NCI-H345 treated with DMSO at 0.1 percent for 48 hours (cell line): ENCODE data around the gene PLGRKT.
"Not testable (repeated sequence)": the region's sequence is repeated elsewhere in the genome, so short reads cannot be mapped to it uniquely, and the experiment has no call there.

ENCODE experiments used
- DNase-seq: peaks from one replicate; lab custom pipeline; 2025; ENCODE audit not compliant: unreplicated experiment; lab: John Stamatoyannopoulos, UW

PLGRKT gene

DNA sequence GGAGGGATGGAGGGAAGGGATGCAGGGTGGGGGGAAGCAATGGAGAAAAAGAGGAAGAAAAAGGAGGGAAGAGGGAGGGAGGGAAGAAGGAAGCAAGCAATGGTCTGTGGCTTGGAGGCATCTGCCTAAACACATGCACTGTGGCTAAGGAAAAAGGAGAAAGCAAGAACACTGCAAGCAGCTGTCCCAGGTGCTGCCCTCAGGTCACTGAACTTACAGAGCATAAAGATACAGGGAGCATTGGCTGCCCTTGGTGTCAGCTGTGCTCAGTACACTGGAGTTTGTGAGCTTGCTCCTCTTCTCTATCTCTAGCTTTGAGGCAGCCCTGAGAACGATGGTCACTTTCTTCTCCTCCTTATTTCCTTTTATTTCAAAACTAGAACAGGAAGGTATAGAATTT lies 116.1 kb downstream of the PLGRKT start:
- not testable (repeated sequence) for DNase-seq

DNA sequence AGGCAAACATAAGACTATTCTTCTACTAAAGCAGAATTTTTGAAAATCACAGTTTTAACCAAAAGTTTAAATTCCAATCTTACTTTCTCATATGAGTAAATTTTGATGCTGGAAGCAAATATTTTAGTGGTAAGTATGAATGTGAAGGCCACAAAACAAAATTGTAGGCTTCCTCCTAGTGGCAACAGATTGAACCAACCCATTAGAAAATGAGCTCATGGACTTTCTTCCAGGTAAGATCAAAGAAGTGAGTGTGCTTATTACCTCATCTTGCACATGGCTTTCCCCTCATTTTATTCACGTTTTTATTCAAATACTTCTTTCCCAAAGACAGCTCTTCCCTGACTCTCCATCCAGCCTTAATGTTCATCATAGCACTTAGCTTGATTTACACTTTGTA lies 116.7 kb downstream of the PLGRKT start:
- DNase-seq = no peak

DNA sequence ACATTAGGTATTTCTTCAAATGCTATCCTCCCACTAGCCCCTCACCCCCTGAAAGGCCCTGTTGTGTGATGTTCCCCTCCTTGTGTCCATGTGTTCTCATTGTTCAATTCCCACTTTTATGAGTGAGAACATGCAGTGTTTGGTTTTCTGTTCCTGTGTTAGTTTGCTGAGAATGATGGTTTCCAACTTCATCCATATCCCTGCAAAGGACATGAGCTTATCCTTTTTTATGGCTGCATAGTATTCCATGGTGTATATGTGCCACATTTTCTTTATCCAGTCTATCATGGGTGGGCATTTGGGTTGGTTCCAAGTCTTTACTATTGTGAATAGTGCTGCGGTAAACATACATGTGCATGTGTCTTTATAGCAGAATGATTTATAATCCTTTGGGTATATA lies 121.3 kb downstream of the PLGRKT start:
- not testable (repeated sequence) for DNase-seq

DNA sequence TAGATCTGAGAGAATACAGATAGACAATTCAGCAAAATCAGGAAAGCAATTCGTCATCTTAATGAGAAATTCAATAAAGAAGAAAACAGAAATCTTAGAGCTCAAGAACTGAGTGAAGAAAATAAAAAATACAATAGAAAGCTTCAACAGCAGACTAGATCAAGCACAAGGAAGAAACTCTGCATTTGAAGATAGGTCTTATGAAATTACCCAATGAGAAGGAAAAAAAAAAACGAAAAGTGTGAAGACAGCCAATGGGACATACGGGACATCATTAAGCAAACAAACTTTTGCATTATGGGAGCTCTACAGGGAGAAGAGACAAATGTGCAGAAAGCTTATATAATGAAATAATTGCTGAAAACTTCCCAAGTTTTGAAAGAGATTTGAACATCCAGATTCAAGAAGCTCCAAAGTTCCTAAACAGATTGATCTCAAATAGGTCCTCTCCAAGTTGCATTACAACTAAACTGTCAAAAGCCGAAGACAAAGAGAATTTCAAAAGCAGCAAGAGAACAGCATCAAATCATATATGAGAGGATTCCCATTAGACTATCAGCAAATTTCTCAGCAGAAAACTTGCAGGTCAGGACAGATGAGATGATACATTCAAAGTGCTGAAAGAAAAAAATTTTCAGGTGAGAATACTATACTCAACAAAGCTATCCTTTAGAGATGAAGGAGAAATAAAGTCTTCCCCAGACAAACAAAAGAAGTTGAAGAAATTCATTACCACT lies 122.4 kb downstream of the PLGRKT start:
- DNase-seq = no peak

DNA sequence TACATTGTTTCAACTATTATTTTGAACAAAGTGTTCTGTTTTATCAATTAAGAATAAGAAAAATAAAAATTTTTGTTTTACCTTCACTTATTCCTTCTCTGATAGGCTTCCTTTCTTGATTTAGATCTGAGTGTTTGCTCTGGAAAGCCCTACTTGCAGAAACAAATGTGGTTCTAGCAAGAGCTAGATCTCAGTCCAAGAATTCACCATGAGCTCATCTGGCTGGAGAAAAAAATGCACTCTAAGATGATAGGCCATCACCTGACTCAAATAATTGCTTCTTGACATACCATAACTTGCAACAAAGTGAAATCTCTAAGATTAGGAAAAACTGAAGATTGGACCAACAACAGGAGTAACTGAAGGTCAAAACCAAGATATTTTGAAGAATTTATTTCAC lies 126.9 kb downstream of the PLGRKT start:
- no peak for DNase-seq
